Activated CD8-positive, alpha-beta memory T cell treated with anti-CD3 and anti-CD28 coated beads for 4 hours (primary cell): ENCODE results near the gene TMEM60.

ENCODE experiments used
- DNase-seq, 2 donors: peaks; one replicate each; pipeline ENCODE4 v3.0.0-alpha.2; 2020; ENCODE audit warnings: low read depth in 2 of 2

The TMEM60 gene

GRCh38 chr7:77771901-77772300 is 26.3 kb downstream of the TMEM60 start:
- DNase-seq, result no peak

GRCh38 chr7:77770316-77770715 is 27.9 kb downstream of the TMEM60 start:
- no peak for DNase-seq

- DNase-seq, result no peak
These were observed 31.2 kb downstream of the TMEM60 start for GRCh38 chr7:77766801-77767605.

GRCh38 chr7:77765906-77766800 is 32.1 kb downstream of the TMEM60 start:
- DNase-seq, result no peak

GRCh38 chr7:77765481-77765880 is 32.8 kb downstream of the TMEM60 start:
- DNase-seq, result no peak

- no peak for DNase-seq
These were observed 37.3 kb downstream of the TMEM60 start for GRCh38 chr7:77760809-77761453.

- peak; percentile 43 to 52 for DNase-seq
These were observed 38.8 kb downstream of the TMEM60 start for GRCh38 chr7:77759294-77759889.

- no peak for DNase-seq
These were observed 40.6 kb downstream of the TMEM60 start for GRCh38 chr7:77757589-77757988.

- no peak for DNase-seq
These were observed 45.1 kb downstream of the TMEM60 start for GRCh38 chr7:77753173-77753572.

- no peak for DNase-seq
These were observed 46.2 kb downstream of the TMEM60 start for GRCh38 chr7:77752016-77752415.

GRCh38 chr7:77747718-77748117 is 50.5 kb downstream of the TMEM60 start:
- DNase-seq, result no peak

GRCh38 chr7:77747178-77747577 is 51.1 kb downstream of the TMEM60 start:
- DNase-seq, result no peak

GRCh38 chr7:77746824-77747165 is 51.4 kb downstream of the TMEM60 start:
- no peak for DNase-seq

GRCh38 chr7:77746164-77746823 is 51.9 kb downstream of the TMEM60 start:
- no peak for DNase-seq

- no peak for DNase-seq
These were observed 52.5 kb downstream of the TMEM60 start for GRCh38 chr7:77745746-77746145.
